HG03045 (cell line): ENCODE measurements around the gene PAWR.
"Not testable (repeated sequence)": the region's sequence is repeated elsewhere in the genome, so short reads cannot be mapped to it uniquely, and the experiment has no call there.

Experiments used
- ATAC-seq: cut with Tn5 transposase; IDR thresholded peaks from one replicate; pipeline ENCODE4 v1.9.1; 2021; ENCODE audit warnings: mild to moderate bottlenecking, moderate library complexity; ENCODE audit not compliant: unreplicated experiment

PAWR gene

GRCh38 chr12:79596719-79597350 lies 93.9 kb downstream of the PAWR start:
- ATAC-seq = no peak

DNA sequence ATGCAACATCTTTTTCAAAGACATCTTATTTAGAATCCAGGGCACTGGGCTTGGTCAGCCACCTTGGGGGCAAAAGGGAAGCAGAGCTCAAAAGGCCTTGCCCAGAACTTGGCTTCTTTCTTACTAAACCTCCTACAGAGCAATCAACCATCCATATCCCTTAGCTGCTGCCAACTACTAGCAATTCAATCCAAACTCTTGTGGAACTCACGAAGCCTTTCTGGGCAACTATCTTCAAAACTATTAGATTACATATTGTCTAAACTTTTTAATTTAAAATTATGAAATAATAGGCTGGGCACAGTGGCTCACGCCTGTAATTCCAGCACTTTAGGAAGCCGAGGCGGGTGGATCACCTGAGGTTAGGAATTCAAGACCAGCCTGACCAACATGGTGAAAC lies 95.5 kb downstream of the PAWR start:
- ATAC-seq = no peak

DNA sequence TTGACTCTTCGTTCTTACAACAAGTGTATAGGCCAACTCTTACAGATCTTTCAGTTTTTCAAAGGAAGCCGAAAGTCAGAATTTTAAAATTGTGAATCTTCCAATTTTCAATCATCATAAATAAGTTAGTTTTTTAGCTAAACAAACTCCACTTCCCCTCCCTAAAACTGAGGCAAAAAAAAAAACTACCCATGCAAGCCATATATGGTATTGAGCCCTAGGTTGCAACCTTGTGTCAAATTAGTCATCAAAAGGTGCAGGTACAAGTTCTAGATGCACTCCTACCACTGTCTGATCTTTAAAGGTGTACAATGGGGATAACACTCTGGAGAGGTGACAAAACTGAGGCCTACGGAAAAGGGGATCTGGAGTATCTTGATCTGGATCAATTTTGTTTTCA lies 97.9 kb downstream of the PAWR start:
- ATAC-seq = no peak

- ATAC-seq = no peak
Measured at GRCh38 chr12:79591988-79592387, 98.8 kb downstream of the PAWR start.

DNA sequence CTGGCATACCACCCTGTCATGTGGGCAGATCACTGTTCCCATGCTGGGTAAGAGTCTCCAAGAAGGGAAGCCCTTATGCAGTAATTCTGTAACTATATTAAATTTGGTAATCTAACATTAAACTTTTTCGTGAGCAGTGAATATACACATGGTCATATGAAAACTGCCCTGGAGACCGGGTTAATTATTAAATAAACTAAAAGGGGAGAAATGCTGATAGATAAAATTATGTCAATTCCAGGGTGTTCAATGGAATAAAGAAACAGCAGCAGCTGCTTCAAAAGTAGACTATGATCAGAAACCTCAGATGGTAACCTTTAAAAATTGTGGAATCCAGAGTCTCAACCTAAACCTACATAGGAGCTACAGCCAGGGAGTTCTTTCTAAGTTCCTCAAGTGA lies 100.0 kb downstream of the PAWR start:
- no peak for ATAC-seq

- no peak for ATAC-seq
Measured at GRCh38 chr12:79587368-79587767, 103.4 kb downstream of the PAWR start.

DNA sequence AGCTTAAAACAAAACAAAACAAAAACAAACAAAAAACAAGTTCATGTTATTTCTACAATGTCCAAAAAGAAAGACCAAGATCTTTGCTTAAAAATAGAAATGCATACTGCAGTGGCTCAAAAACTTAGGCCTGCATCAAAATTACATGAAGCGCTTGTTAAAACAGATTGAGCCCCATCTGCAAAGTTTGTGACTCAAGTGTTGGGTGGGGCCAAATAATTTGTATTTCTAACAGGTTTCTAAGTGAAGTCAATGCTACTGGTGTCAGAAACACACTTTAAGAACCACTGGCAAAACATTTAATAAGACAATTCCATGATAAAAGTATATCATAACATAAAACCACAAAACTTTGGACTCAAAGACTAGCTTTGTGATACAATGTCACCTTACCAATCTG lies 105.6 kb downstream of the PAWR start:
- no peak for ATAC-seq

GRCh38 chr12:79573820-79574219 lies 116.9 kb downstream of the PAWR start:
- ATAC-seq = no peak

GRCh38 chr12:79569679-79570078 lies 121.1 kb downstream of the PAWR start:
- ATAC-seq = no peak

GRCh38 chr12:79567175-79567563 lies 123.6 kb downstream of the PAWR start:
- no peak for ATAC-seq

- ATAC-seq = no peak
Measured at GRCh38 chr12:79566452-79567174, 124.2 kb downstream of the PAWR start.

DNA sequence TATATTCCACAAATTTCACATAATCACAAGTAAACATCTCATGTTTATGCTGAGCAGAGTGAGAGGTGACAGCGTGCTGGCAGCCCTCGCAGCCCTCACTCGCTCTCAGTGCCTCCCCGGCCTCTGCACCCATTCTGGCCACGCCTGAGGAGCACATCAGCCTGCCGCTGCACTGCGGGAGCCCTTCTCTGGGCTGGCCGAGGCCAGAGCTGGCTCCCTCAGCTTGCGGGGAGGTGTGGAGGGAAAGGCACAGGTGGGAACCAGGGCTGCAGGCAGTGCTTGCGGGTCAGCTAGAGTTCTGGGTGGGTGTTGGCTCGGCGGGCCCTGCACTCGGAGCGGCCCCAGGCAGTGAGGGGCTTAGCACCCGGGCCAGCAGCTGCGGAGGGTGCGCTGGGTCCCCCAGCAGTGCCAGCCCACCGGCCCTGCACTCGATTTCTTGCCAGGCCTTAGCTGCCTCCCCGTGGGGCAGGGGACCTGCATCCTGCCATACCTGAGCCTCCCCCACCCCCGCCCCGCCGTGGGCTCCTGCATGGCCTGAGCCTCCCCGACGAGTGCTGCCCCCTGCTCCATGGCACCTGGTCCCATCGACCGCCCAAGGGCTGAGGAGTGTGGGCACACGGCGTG lies 125.9 kb downstream of the PAWR start:
- not testable (repeated sequence) for ATAC-seq

DNA sequence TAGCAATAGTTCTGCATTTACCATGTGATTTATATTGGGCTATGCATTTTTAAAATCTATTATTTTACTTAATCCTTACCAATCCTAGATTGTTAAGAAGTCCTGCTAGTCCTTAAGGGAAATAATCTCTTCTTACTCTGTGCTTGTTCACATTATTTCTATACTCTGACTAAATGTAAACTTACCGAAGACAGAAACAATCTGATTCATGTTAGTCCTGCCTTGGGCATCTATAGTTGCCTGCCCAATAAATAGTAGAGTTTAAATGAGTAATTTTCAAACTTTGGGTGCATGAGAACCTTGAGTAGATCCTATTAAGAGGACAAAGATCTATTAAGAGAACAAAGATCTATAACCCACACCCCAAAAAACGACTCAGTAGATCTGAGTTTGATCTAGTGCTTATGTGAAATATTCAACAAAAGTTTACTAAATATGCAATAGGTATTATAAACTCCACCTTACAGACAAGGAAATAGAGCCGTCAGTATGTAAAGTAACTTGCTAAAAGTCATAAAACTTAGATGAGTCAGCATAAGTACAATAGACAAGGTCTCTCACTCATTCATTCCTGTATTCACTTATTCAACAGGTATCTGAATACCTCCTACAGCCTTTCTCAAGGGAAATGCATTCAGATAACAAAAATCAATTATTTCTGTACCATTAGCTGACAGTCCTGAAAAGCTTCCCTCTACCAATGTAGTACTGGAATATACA lies 127.6 kb downstream of the PAWR start:
- no peak for ATAC-seq

GRCh38 chr12:79561401-79562132 lies 129.2 kb downstream of the PAWR start:
- ATAC-seq = no peak

- no peak for ATAC-seq
Measured at GRCh38 chr12:79560225-79560889, 130.4 kb downstream of the PAWR start.

GRCh38 chr12:79559591-79559990 lies 131.2 kb downstream of the PAWR start:
- no peak for ATAC-seq

DNA sequence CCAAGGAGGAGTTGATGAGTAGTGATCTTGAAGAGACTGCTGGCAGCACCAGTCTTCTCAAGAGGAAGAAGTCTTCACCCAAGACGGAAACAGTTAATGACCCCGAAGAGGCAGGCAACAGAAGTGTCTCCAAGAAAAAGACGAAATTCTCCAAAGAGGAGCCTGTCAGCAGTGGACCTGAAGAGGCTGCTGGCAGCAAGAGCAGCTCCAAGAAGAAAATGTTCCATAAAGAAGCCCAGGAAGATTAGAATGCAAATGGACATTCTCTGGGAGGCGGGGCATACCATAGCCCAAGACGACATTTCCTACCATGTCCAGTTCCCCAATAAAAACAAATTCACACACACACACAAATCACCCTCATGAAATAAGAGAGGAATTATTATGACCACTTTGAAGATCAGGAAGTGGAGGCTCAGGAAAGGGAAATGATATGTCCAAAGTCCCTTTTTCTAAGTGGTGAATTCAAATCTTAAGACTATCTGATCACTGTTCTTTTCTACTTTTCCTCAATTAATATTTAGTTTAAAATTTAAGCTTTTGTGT lies 131.8 kb downstream of the PAWR start:
- no peak for ATAC-seq

- no peak for ATAC-seq
Measured at GRCh38 chr12:79557690-79558315, 133.0 kb downstream of the PAWR start.

DNA sequence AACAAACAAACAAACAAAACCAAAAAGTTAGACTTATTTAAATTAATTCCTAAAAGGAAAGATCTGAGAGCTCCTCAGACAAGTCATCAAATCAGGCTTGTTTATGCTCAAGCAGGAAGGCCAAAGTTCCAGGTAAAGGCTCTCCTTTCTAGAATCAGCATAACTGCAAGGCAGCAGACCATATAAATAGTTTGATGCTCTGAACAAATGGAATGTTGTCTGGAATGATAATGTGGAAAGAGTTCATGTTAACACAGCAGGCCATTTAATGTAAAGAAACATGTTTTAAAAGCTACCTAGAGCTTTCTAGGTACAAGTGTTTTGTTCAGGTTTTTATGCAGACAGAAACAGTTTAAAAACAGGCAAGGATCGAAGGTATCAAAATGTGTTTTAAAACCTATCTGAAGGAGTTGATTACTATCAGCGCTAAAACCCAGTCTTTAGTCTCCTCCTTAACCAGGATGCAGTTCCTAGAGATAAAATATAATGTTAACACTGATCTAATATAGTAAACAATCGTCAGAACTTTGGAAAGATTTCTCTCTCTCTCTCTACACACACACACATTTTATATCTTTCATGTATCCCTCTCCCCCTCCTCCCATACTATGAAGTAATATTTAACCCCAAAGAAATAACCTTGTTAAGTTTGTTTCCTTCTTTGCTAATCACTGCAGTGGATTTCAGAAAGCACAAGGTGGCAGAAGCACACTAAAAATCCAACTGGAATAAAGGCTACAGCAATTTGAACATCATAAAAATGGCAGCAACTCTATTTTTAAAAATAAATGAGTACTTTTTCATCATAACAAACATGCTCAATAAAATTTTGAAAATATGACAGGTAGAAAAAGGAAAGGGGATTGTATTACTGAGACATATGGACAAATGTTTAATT lies 135.5 kb downstream of the PAWR start:
- no peak for ATAC-seq
